ENCODE results near the gene AGTRAP. TPM values are rescaled to one million over a fixed set of nuclear protein-coding genes. Genes with fewer than 3 reads are reported as not detected.

Gene AGTRAP
- total RNA-seq, 1 experiment from 2014 or later: 77.7 TPM

GRCh38 chr1:11729155-11729497 lies 6.8 kb upstream of the AGTRAP start:
- no peaks in the 10 kb centered on the region for H3K4me1 ChIP-seq (replicated peaks; ENCODE audit: insufficient read depth)
- no peak overlapping the region for H3K4me3 ChIP-seq
- H3K27ac ChIP-seq: no peak overlapping the region
- DNase-seq: no peak
- no peaks in the 10 kb centered on the region for H3K79me2 ChIP-seq (ENCODE audit: low read depth)
- TF ChIP-seq CTCF (conservative IDR thresholded peaks at IDR 0.05): no peak
- TF ChIP-seq EZH2 (IDR thresholded peaks at IDR 0.05; ENCODE audit: low read depth): no peak
- no peaks in the 10 kb centered on the region for H3K9me2 ChIP-seq (ENCODE audit: insufficient read depth)
- intact Hi-C loops (cut with micrococcal nuclease; ENCODE audit: unreplicated experiment): no loop called here
- BruUV-seq (replicated peaks): no TSS peak
- POLR2A ChIA-PET (ENCODE audit: unreplicated experiment): no interaction called here
- H2AFZ ChIP-seq: no peak overlapping the region
- H3K4me2 ChIP-seq: no peak overlapping the region
- CTCF ChIA-PET: no interaction called here
- no peaks in the 10 kb centered on the region for H3K36me3 ChIP-seq (ENCODE audit: low read depth)
- no peaks in the 10 kb centered on the region for H3F3A ChIP-seq (ENCODE audit: insufficient read depth, low read depth)
- H3K9me3 ChIP-seq (ENCODE audit: insufficient read depth, low read depth): no peaks in the 10 kb centered on the region
- H3K27me3 ChIP-seq (ENCODE audit: insufficient read depth, low read depth): no peaks in the 10 kb centered on the region
- H4K20me1 ChIP-seq (ENCODE audit: insufficient read depth): no peaks in the 10 kb centered on the region

- Histone ChIP-seq H4K20me1 (ENCODE audit: insufficient read depth) (no peaks in the 10 kb centered on the region), H3K9me2 (ENCODE audit: insufficient read depth) (no peaks in the 10 kb centered on the region), H3K79me2 (ENCODE audit: low read depth) (no peaks in the 10 kb centered on the region), H3K4me3 (no peak overlapping the region), H3K4me2 (no peak overlapping the region), H3K9me3 (ENCODE audit: insufficient read depth, low read depth) (no peaks in the 10 kb centered on the region), H3K27ac (no peak overlapping the region), H3F3A (ENCODE audit: insufficient read depth, low read depth) (no peaks in the 10 kb centered on the region), H3K27me3 (ENCODE audit: insufficient read depth, low read depth) (no peaks in the 10 kb centered on the region), H2AFZ (no peak overlapping the region), H3K36me3 (ENCODE audit: low read depth) (no peaks in the 10 kb centered on the region), H3K4me1 (replicated peaks; ENCODE audit: insufficient read depth) (no peaks in the 10 kb centered on the region)
- DNase-seq: no peak
- TF ChIP-seq EZH2 (IDR thresholded peaks at IDR 0.05; ENCODE audit: low read depth): no peak
- TF ChIP-seq CTCF (conservative IDR thresholded peaks at IDR 0.05): no peak
- intact Hi-C loops (cut with micrococcal nuclease; ENCODE audit: unreplicated experiment): loop anchor here (10.0 kb wide), 1 partner anchor 165 kb away; no protein-coding TSS in a partner anchor
- CTCF ChIA-PET: no interaction called here
- BruUV-seq (replicated peaks): no TSS peak
- POLR2A ChIA-PET (ENCODE audit: unreplicated experiment): interaction anchor here (0.8 kb wide), 1 partner anchor 92 kb away, joined by 8 read pairs; no protein-coding TSS in a partner anchor
These were observed 6.2 kb upstream of the AGTRAP start for GRCh38 chr1:11729498-11730428.

- Histone ChIP-seq H3F3A (ENCODE audit: insufficient read depth, low read depth) (peaks cover 3% of the 10 kb centered on the region; the same call in 1 of the 2 replicates), H3K79me2 (ENCODE audit: low read depth) (no peaks in the 10 kb centered on the region), H3K4me3 (no peak overlapping the region), H3K27me3 (ENCODE audit: insufficient read depth, low read depth) (no peaks in the 10 kb centered on the region), H4K20me1 (ENCODE audit: insufficient read depth) (no peaks in the 10 kb centered on the region), H3K4me1 (replicated peaks; ENCODE audit: insufficient read depth) (no peaks in the 10 kb centered on the region), H2AFZ (no peak overlapping the region), H3K9me3 (ENCODE audit: insufficient read depth, low read depth) (no peaks in the 10 kb centered on the region), H3K36me3 (ENCODE audit: low read depth) (no peaks in the 10 kb centered on the region), H3K4me2 (no peak overlapping the region), H3K27ac (no peak overlapping the region), H3K9me2 (ENCODE audit: insufficient read depth) (no peaks in the 10 kb centered on the region)
- ChIA-PET POLR2A (ENCODE audit: unreplicated experiment) (interaction anchor here (0.8 kb wide), 1 partner anchor 93 kb away, joined by 8 read pairs; no protein-coding TSS in a partner anchor), CTCF (no interaction called here)
- TF ChIP-seq EZH2 (IDR thresholded peaks at IDR 0.05; ENCODE audit: low read depth) (no peak), CTCF (conservative IDR thresholded peaks at IDR 0.05) (no peak)
- no TSS peak for BruUV-seq (replicated peaks)
- no peak for DNase-seq
- intact Hi-C loops (cut with micrococcal nuclease; ENCODE audit: unreplicated experiment): loop anchor here (10.0 kb wide), 1 partner anchor 164 kb away; no protein-coding TSS in a partner anchor
These were observed 5.5 kb upstream of the AGTRAP start for GRCh38 chr1:11730429-11730891.

All from PC-9 (cell line).